GM13976 (cell line): ENCODE data around the gene HDGFL3.

Experiments used
- DNase-seq: peaks from one replicate; pipeline ENCODE4 v3.0.0; 2012; ENCODE audit warnings: low spot score
- CTCF ChIP-seq: IDR thresholded peaks from 2 replicates; pipeline ENCODE4 v1.5.1; 2012; ENCODE audit warnings: borderline replicate concordance, mild to moderate bottlenecking; ENCODE audit not compliant: insufficient read depth; ENCODE audit errors: extremely low read depth, missing control alignments, control extremely low read depth
- in situ Hi-C: fragments of 300-500 bp; cut with MboI; formaldehyde crosslinking; loops from one replicate; pipeline ENCODE4 v1.12.0; 2022; ENCODE audit warnings: low sequenced_read_pairs, mixed read lengths, inconsistent platforms; ENCODE audit not compliant: unreplicated experiment

The HDGFL3 gene

GRCh38 chr15:83207660-83208366 lies at the start of gene HDGFL3:
Gene HDGFL3, minus strand, starts transcription at chr15:83207823. Its CDS starts 409 bp downstream, at chr15:83207414.
- peak; percentile 62 for DNase-seq
- TF ChIP-seq CTCF, result no peak
- in situ Hi-C loops, result no loop called here

- in situ Hi-C loops, result loop anchor here (25.0 kb wide), 1 partner anchor 312 kb away; no protein-coding TSS in a partner anchor
- TF ChIP-seq CTCF, result no peak
- no peak for DNase-seq
These were observed 43.2 kb upstream of the HDGFL3 start for GRCh38 chr15:83250781-83251180.

GRCh38 chr15:83249030-83249343 lies 41.4 kb upstream of the HDGFL3 start:
- no peak for DNase-seq
- in situ Hi-C loops, result no loop called here

GRCh38 chr15:83248151-83249029 lies 40.8 kb upstream of the HDGFL3 start:
- peak; percentile 84 for TF ChIP-seq CTCF
- DNase-seq, result peak; percentile 38
- in situ Hi-C loops, result no loop called here

More at GRCh38 chr15:83249030-83249343, 41.4 kb upstream of the HDGFL3 start:
- no peak for TF ChIP-seq CTCF

GRCh38 chr15:83243634-83244033 lies 36.0 kb upstream of the HDGFL3 start:
- no peak for DNase-seq
- no peak for TF ChIP-seq CTCF
- in situ Hi-C loops, result no loop called here

- in situ Hi-C loops, result no loop called here
- DNase-seq, result no peak
- TF ChIP-seq CTCF, result no peak
These were observed 22.6 kb upstream of the HDGFL3 start for GRCh38 chr15:83230242-83230641.
